Inferior parietal cortex (tissue), 1 donor: ENCODE results near the gene IFT81.
A peak's percentile ranks its signal among the peaks of the same experiment; 100 is the strongest.
"Not testable (repeated sequence)": the region's sequence is repeated elsewhere in the genome, so short reads cannot be mapped to it uniquely, and the experiment has no call there.

Source experiments
- DNase-seq: peaks from one replicate; pipeline ENCODE4 v3.0.0-alpha.2; 2016; ENCODE audit errors: extremely low spot score

Gene IFT81, protein sequence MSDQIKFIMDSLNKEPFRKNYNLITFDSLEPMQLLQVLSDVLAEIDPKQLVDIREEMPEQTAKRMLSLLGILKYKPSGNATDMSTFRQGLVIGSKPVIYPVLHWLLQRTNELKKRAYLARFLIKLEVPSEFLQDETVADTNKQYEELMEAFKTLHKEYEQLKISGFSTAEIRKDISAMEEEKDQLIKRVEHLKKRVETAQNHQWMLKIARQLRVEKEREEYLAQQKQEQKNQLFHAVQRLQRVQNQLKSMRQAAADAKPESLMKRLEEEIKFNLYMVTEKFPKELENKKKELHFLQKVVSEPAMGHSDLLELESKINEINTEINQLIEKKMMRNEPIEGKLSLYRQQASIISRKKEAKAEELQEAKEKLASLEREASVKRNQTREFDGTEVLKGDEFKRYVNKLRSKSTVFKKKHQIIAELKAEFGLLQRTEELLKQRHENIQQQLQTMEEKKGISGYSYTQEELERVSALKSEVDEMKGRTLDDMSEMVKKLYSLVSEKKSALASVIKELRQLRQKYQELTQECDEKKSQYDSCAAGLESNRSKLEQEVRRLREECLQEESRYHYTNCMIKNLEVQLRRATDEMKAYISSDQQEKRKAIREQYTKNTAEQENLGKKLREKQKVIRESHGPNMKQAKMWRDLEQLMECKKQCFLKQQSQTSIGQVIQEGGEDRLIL

GRCh38 chr12:110124269-110124995, at the start of gene IFT81:
TSS of gene IFT81 (plus strand) at chr12:110124357. CDS start at chr12:110127381, 3,024 bp downstream.
- DNase-seq, result peak; percentile 89

DNA sequence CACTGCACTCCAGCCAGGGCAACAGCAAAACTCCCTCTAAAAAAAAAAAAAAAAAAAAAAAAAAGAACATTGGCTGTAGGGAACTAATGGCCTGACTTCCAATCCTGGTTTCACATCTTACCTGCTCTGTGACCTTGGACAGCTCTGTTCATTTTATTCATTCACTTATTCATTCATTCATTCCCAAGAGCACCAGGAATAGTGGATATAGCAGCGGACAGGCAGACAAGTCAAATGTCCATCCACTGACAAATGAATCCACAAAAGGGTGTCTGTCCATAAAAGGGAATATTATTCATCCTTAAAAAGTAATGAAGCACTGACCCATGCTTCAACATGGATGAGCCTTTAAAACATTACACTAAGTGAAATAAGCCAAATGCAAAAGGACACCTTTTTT, 48.3 kb upstream of the IFT81 start:
- no peak for DNase-seq

DNA sequence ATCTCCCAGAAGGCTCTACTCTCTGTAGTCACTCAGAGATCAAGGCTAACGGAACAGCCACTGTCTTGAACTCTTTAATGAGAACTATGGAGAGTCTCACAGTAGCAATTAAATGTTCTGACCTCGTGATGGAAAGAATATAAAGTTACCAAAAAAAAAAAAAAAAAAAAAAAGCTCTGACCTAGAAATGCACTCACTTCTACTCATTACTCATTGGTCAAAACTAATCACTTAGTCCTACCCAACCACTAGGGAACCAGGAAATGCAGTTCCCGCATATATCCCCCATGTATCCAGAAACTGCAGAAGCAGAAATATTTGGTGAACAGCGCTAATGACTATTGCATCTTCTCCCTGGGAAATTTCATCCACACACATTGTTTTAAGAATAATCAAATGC, 46.4 kb upstream of the IFT81 start:
- DNase-seq, result no peak

DNA sequence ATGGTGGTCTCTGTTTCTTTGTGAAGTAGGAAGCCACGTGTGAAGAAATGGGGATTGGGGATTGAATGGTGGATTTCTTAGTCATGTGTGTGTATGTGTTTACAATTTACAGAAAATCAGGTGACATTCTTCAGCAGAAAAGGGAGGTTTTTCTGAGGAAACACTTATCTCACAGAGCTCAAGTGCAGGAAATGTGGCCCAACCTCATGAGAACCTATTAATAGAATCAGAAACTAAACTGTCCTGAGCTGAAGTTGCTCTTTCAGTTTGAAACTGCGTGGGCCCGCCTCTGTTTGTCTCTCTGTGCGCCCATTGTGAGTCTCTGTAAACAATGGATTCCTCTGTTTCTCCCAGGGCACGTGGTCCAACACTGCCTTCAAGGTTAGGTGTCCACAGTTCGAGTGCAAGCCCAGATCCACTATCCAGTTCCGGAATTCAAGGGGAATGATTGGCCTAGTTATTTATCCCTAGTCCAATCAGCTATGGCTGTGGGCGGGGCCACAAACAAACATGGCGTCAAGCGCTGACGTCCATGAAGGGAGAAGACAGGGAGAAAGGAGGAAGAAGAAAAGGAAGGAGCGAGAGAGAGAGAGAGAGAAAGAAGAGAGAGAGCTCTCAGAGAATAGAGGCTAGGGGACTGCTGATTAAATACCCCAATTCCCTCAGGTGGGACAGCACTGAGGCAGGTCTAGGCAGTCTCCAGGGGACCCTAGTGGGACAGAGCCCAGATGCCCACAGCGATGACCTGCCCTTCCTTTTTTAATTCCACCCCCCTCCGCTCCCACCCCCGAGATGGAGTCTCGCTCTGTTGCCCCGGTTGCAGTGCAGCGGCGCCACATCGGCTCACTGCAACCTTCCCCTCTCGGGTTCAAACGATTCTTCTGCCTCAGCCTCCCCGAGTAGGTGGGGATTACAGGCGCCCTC, 44.4 kb upstream of the IFT81 start:
- peak; percentile 94 for DNase-seq

GRCh38 chr12:110080410-110080809, 43.7 kb upstream of the IFT81 start:
- no peak for DNase-seq

DNA sequence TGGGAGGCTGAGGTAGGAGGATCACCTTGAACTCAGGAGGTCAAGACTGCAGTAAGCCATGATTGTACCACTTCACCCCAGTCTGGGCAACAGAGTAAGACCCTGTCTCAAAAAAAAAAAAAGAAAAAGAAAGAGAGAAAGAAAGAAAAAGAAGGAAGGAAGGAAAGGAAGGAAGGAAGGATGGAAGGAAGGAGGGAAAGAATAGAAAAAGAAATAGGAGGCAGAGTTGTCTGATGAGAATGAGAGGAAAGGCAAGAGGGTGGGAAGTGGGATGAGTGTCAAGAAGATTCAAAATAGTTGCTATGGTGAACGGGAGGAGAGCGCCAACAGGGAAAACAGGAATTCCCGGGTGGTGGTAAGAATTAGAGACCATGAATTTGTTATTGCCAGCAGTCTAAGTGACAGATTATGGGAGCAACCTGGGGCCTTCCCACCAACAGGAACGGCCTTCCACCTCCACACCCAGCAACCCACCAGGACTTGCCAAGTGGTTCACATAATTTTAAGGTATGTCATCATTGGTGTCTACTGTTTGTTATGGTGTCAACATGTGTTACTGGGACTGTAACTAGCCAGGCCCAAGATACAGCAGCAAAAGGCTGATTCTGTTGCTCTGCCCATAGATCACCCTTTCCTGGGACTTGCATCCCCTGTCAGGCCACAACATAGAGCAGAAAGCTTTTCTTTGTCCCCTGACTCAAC, 39.7 kb upstream of the IFT81 start:
- no peak for DNase-seq

GRCh38 chr12:110088216-110088615, 35.9 kb upstream of the IFT81 start:
- not testable (repeated sequence) for DNase-seq

DNA sequence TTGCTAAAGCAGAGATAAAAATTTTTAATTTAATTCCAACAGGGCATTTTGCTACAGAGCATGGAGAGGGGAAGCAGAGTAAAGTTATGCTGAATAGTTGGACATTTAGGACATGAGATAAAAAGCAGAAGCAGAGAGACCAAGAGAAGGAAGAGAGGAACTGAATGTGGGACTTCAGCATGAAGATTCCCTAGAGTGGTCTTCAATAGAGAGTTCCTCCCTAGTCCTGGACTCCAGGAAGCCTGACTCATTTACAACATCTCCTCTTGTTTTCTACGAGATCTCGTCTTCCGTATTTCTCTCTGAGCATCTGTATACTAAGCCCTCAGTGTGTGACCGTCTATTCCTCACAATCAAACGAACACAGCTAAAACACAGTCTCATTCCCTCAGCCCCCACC, 35.2 kb upstream of the IFT81 start:
- no peak for DNase-seq

GRCh38 chr12:110090266-110091135, 33.7 kb upstream of the IFT81 start:
- DNase-seq, result no peak

GRCh38 chr12:110091136-110091711, 32.9 kb upstream of the IFT81 start:
- DNase-seq, result no peak

- DNase-seq, result no peak
Measured at GRCh38 chr12:110093631-110094311, 30.4 kb upstream of the IFT81 start.

DNA sequence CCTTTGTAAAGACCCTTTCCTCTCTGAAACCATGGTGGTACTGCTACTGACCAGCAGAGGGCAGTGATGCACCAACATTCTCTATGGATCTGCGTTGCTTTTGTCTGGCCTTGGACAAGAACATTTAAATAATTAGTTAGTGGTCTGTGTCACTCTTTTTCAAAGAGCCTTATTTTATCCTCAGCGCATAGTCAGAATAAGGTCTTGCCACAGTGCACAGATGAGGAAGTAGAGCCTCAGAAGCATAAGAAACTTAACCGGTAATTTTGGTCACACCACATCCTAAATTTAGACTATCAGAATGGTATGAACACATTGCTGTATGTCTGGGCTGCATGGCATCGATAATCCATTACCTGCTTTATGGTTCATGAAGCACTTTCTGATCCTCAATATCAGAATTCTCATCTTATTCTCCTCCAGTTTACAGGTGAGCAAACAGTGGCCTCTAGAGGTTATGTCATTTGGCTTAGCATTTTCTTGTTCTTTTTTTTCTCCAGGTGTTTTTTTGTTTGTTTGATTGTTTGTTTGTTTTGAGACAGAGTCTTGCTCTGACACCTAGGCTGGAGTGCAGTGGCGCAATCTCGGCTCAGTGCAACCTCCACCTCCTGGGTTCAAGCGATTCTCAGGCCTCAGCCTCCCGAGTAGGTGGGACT, 23.7 kb upstream of the IFT81 start:
- DNase-seq, result peak; percentile 94

- DNase-seq, result no peak
Measured at GRCh38 chr12:110102255-110102654, 21.9 kb upstream of the IFT81 start.

DNA sequence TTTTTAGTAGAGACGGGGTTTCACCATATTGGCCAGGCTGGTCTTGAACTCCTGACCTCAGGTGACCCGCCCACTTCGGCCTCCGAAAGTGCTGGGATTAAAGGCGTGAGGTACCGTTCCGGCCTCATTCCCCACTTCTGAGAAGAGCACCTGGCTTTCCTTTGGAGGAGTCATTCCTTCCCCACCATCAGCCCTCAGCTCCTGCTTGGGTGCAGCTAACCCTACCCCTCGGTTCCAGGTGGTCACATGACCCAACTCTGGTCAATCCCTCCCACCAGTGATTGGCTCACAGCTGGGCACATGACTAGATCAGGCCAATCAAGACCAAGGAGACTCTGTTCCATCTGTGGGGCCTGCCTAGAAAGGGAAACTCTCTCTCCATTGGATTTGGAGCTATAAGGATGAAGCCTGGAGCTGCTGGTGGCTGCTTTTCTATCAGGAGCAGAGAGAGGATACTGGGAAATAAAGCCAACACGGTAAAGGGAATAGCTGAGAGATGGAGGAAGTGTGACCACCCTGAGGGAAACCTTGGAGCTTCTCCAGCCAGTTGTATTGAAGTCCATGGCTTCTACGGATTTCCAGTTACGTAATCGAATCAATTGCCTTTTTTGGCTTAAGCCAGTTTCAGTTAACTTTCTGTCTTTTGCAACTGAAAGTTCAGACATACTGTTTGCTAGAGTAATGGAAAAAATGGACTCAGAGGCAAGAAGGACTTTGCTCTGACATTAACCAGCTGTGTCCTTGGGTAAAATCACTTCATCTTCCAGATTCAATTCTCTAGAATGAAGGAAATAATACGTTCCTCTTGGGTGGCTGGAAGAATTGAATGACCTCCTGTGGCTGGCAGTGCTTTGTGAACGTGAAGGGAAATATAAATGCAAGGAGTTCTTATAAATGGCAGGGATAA, 19.7 kb upstream of the IFT81 start:
- no peak for DNase-seq

DNA sequence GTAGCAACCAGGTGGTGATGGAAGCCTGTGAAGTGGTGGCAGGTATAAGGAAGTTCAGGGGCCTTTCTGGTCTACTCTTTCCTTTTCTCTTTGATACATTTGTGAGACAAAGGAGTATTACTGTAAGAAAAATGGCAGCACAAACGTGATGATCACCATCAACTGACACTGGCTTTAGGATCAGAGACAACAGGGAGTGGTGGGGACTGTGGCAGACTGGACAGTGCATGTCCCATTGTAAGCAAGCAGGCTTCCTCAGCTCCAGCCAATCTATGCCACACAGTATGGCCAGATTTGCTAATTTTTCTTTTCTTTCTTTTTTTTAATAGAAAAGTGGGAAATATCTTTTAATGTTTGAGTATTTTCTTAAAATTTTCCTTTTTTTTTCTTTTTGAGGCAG, 19.0 kb upstream of the IFT81 start:
- DNase-seq, result no peak

DNA sequence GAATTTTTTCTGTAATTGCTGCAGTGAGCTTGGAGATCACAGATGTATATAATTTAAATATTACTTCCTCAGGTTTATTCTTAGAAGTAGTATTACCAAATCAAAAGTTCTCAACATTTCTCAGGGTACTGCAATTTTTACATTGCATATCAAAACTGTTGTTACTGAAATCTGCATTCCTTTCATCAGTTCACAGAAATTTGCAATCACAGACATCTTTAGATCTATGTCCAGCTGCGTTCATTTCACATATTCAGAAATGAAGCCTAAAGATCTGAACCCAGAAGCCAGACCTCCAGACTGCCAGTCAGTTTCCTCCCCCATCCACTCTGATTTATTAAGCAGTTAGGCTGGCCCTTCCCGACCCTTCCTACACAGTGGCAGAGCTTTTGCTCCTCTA, 18.2 kb upstream of the IFT81 start:
- no peak for DNase-seq
